ENCODE measurements around the gene PDE11A. TPM values are rescaled to one million over a fixed set of nuclear protein-coding genes. Genes with fewer than 3 reads are reported as not detected.

The PDE11A gene
- total and polyA plus RNA-seq, 4 donors = 1.0 to 5.9 (median 1.7) TPM

- no peak for DNase-seq (ENCODE audit: low spot score)
- no peak overlapping the region for H3K4me3 ChIP-seq (ENCODE audit: low read depth in 1 of 3, low read length in 3 of 3)
- TF ChIP-seq RXRA (IDR thresholded peaks at IDR 0.05) = no peak
- TF ChIP-seq CTCF (IDR thresholded peaks at IDR 0.05; ENCODE audit: low read depth, low read length, missing input control) = no peak
- no peak for TF ChIP-seq TAF1 (conservative IDR thresholded peaks at IDR 0.05)
- no peak for TF ChIP-seq MAX (IDR thresholded peaks at IDR 0.05)
- no peak for TF ChIP-seq GABPA (IDR thresholded peaks at IDR 0.05 in 1 of 2, conservative IDR thresholded peaks at IDR 0.05 in 1 of 2)
- TF ChIP-seq ATF3 (IDR thresholded peaks at IDR 0.05) = no peak
- no peak for TF ChIP-seq HNF4A (conservative IDR thresholded peaks at IDR 0.05)
- no peak for TF ChIP-seq YY1 (IDR thresholded peaks at IDR 0.05)
- no peak for TF ChIP-seq EGR1 (IDR thresholded peaks at IDR 0.05; ENCODE audit: low read depth in 2 of 2)
- no peak for TF ChIP-seq REST (IDR thresholded peaks at IDR 0.05)
- TF ChIP-seq JUND (IDR thresholded peaks at IDR 0.05) = no peak
- no peak for TF ChIP-seq HNF4G (IDR thresholded peaks at IDR 0.05)
- no peak for TF ChIP-seq FOXA2 (IDR thresholded peaks at IDR 0.05)
- no peak for TF ChIP-seq SP1 (IDR thresholded peaks at IDR 0.05)
- TF ChIP-seq NR2F2 (IDR thresholded peaks at IDR 0.05) = no peak
- no peak for TF ChIP-seq ZBTB33 (IDR thresholded peaks at IDR 0.05)
- no peak for TF ChIP-seq FOXA1 (IDR thresholded peaks at IDR 0.05)
- TF ChIP-seq RAD21 (IDR thresholded peaks at IDR 0.05) = no peak
- H3K27ac ChIP-seq (ENCODE audit: low read depth in 1 of 2, low read length in 2 of 2) = no peak overlapping the region
- no peaks in the 10 kb centered on the region for H3K36me3 ChIP-seq (ENCODE audit: control insufficient read depth in 4 of 4, insufficient read depth in 3 of 4, low read depth in 1 of 4, low read length in 3 of 4)
- H3K27me3 ChIP-seq (ENCODE audit: control insufficient read depth in 4 of 4, insufficient read depth in 4 of 4, low read length in 3 of 4) = no peaks in the 10 kb centered on the region
- H3K4me1 ChIP-seq (ENCODE audit: control insufficient read depth in 4 of 4, insufficient read depth in 4 of 4, low read length in 3 of 4) = peaks cover 4 to 9% (median 6%) of the 10 kb centered on the region in 4 donors
- WGBS = 94% methylated on average over 9 of the region's 9 CpGs
- no peaks in the 10 kb centered on the region for H3K9me3 ChIP-seq (ENCODE audit: control insufficient read depth in 4 of 4, low read length in 3 of 4)
- no peak overlapping the region for H3K9ac ChIP-seq (ENCODE audit: low read depth in 1 of 2, low read length in 2 of 2)
Measured at GRCh38 chr2:177673602-177674595, 398.7 kb downstream of the PDE11A start.
